PC-3 (cell line): ENCODE measurements around the gene EFCAB6. TPM values are rescaled to one million over a fixed set of nuclear protein-coding genes. Genes with fewer than 3 reads are reported as not detected.

Experiments
- ATAC-seq: fragments of 200-7000 bp; cut with Tn5 transposase; 2 replicates; pipeline ENCODE4 v1.9.1; 2020; ENCODE audit warnings: mild to moderate bottlenecking, moderate library complexity
- BruUV-seq: library from RNA; stranded (reverse); fragments of 400-500 nt; replicated peaks from 2 replicates; lab custom pipeline; 2021; lab: Mats Ljungman, UMichigan
- CTCF ChIA-PET: fragments of 300-600 bp; sonication (Branson Sonifier 250); formaldehyde crosslinking; loops from one replicate; lab custom pipeline; 2022; ENCODE audit warnings: antibody characterized with exemption; lab: Charles Lee
- POLR2A ChIA-PET: fragments of 300-600 bp; sonication (Branson Sonifier 250); formaldehyde crosslinking; loops from one replicate; lab custom pipeline; 2022; ENCODE audit warnings: antibody characterized with exemption; ENCODE audit not compliant: unreplicated experiment; lab: Charles Lee
- DNase-seq: peaks from one replicate; pipeline ENCODE4 v3.0.0-alpha.2; 2015
- H2AFZ ChIP-seq: fragments of 300-600 bp; sonication (generic); 2 replicates; pipeline ENCODE4 v1.6.0; 2016; ENCODE audit warnings: antibody characterized with exemption, low read length
- H3F3A ChIP-seq: fragments of 300-600 bp; sonication (generic); one replicate; pipeline ENCODE4 v1.6.0; 2017; ENCODE audit warnings: antibody characterized with exemption, low read length, control low read depth, mild to moderate bottlenecking; ENCODE audit not compliant: unreplicated experiment
- H3K27ac ChIP-seq: fragments of 300-600 bp; sonication (generic); 2 replicates; pipeline ENCODE4 v1.5.1; 2016; ENCODE audit warnings: mild to moderate bottlenecking, low read length
- H3K27me3 ChIP-seq: fragments of 300-600 bp; sonication (generic); 2 replicates; pipeline ENCODE4 v1.6.1; 2016; ENCODE audit warnings: low read length, mixed read lengths
- H3K36me3 ChIP-seq: fragments of 300-600 bp; sonication (generic); 2 replicates; pipeline ENCODE4 v1.6.1; 2016; ENCODE audit warnings: low read depth, mixed run types, low read length, mixed read lengths
- H3K4me1 ChIP-seq: fragments of 300-600 bp; sonication (generic); 2 replicates; pipeline ENCODE4 v1.5.1; 2016; ENCODE audit warnings: low read length; ENCODE audit not compliant: insufficient read depth
- H3K4me2 ChIP-seq: fragments of 300-600 bp; sonication (generic); 2 replicates; pipeline ENCODE4 v1.6.0; 2016; ENCODE audit warnings: low read length
- H3K4me3 ChIP-seq: fragments of 300-600 bp; sonication (generic); 2 replicates; pipeline ENCODE4 v1.5.1; 2016; ENCODE audit warnings: mild to moderate bottlenecking, low read length, mixed read lengths
- H3K79me2 ChIP-seq: fragments of 300-600 bp; sonication (generic); 2 replicates; pipeline ENCODE4 v1.6.1; 2017; ENCODE audit warnings: low read length, mixed read lengths
- H3K9ac ChIP-seq: fragments of 300-600 bp; sonication (generic); 2 replicates; pipeline ENCODE4 v1.6.0; 2016; ENCODE audit warnings: mild to moderate bottlenecking, low read length
- H3K9me2 ChIP-seq: fragments of 300-600 bp; sonication (generic); replicated peaks from 2 replicates; pipeline ENCODE4 v1.6.1; 2016; ENCODE audit warnings: mixed run types, low read length, mixed read lengths
- H3K9me3 ChIP-seq: fragments of 300-600 bp; sonication (generic); 2 replicates; pipeline ENCODE4 v1.6.1; 2016; ENCODE audit warnings: low read length, mixed read lengths
- H4K20me1 ChIP-seq: fragments of 300-600 bp; sonication (generic); 2 replicates; pipeline ENCODE4 v1.6.1; 2016; ENCODE audit warnings: low read length, mixed read lengths
- CTCF ChIP-seq: fragments of 300-600 bp; sonication (generic); conservative IDR thresholded peaks from 2 replicates; pipeline ENCODE4 v1.5.1; 2017; ENCODE audit warnings: antibody characterized with exemption, low read depth, mild to moderate bottlenecking, low read length
- EZH2 ChIP-seq: fragments of 300-600 bp; sonication (generic); IDR thresholded peaks from one replicate; pipeline ENCODE4 v1.6.1; 2017; ENCODE audit warnings: antibody characterized with exemption, mild to moderate bottlenecking, low read length; ENCODE audit not compliant: unreplicated experiment
- EZH2phosphoT487 ChIP-seq: fragments of 300-600 bp; sonication (generic); IDR thresholded peaks from 2 replicates; pipeline ENCODE4 v1.6.1; 2018; ENCODE audit warnings: mild to moderate bottlenecking, antibody characterized with exemption, low read length, borderline replicate concordance
- intact Hi-C: fragments of 100-400 bp; cut with micrococcal nuclease; formaldehyde crosslinking; loops from 2 replicates; pipeline ENCODE4 v1.9.0; 2023
- total RNA-seq: library from RNA; depleted of rRNA; stranded (reverse); fragments of >200 nt; gene quantifications from 2 replicates; pipeline ENCODE4 v1.2.3, GENCODE V29; 2014

The EFCAB6 gene
- total RNA-seq, 1 experiment from 2014 or later, result 0.07 TPM

- Histone ChIP-seq H3F3A (no peaks in the 10 kb centered on the region), H3K27me3 (peaks cover 20% of the 10 kb centered on the region), H3K9me2 (no peaks in the 10 kb centered on the region), H3K27ac (no peak overlapping the region), H4K20me1 (no peaks in the 10 kb centered on the region), H3K4me1 (no peaks in the 10 kb centered on the region), H3K36me3 (no peaks in the 10 kb centered on the region), H3K4me2 (no peak overlapping the region), H3K79me2 (no peaks in the 10 kb centered on the region), H3K9ac (no peak overlapping the region), H2AFZ (no peak overlapping the region), H3K9me3 (no peaks in the 10 kb centered on the region), H3K4me3 (no peak overlapping the region)
- BruUV-seq, result no TSS peak
- TF ChIP-seq CTCF (no peak), EZH2 (no peak), EZH2phosphoT487 (no peak)
- POLR2A ChIA-PET, result no interaction called here
- ATAC-seq, result no peak
- CTCF ChIA-PET, result no interaction called here
- intact Hi-C loops, result no loop called here
- no peak for DNase-seq
These were observed 64.2 kb downstream of the EFCAB6 start for GRCh38 chr22:43747877-43748276.

- no peaks in the 10 kb centered on the region for H3K79me2 ChIP-seq
- H3K27ac ChIP-seq, result no peak overlapping the region
- DNase-seq (no peak), ATAC-seq (no peak)
- peaks cover 20% of the 10 kb centered on the region for H3K27me3 ChIP-seq
- no peaks in the 10 kb centered on the region for H4K20me1 ChIP-seq
- H3K9me2 ChIP-seq, result no peaks in the 10 kb centered on the region
- H3K36me3 ChIP-seq, result no peaks in the 10 kb centered on the region
- no peak overlapping the region for H3K9ac ChIP-seq
- no TSS peak for BruUV-seq
- no peak overlapping the region for H3K4me3 ChIP-seq
- H3F3A ChIP-seq, result no peaks in the 10 kb centered on the region
- intact Hi-C loops, result no loop called here
- no peak overlapping the region for H2AFZ ChIP-seq
- H3K4me1 ChIP-seq, result no peaks in the 10 kb centered on the region
- H3K4me2 ChIP-seq, result no peak overlapping the region
- no peak for TF ChIP-seq EZH2phosphoT487
- no peak for TF ChIP-seq CTCF
- no peak for TF ChIP-seq EZH2
- ChIA-PET POLR2A (no interaction called here), CTCF (no interaction called here)
- H3K9me3 ChIP-seq, result no peaks in the 10 kb centered on the region
These were observed 65.0 kb downstream of the EFCAB6 start for GRCh38 chr22:43747058-43747457.

GRCh38 chr22:43745783-43746356 is 66.2 kb downstream of the EFCAB6 start:
- no peaks in the 10 kb centered on the region for H3K79me2 ChIP-seq
- H3K27ac ChIP-seq, result no peak overlapping the region
- no peak overlapping the region for H2AFZ ChIP-seq
- no peak for ATAC-seq
- POLR2A ChIA-PET, result interaction anchor here (0.5 kb wide), 1 partner anchor 160 kb away, joined by 19 read pairs; no protein-coding TSS in a partner anchor
- no peak for DNase-seq
- no peak for TF ChIP-seq EZH2phosphoT487
- no peak for TF ChIP-seq CTCF
- TF ChIP-seq EZH2, result no peak
- no peaks in the 10 kb centered on the region for H3K4me1 ChIP-seq
- intact Hi-C loops, result no loop called here
- H3K9ac ChIP-seq, result no peak overlapping the region
- BruUV-seq, result no TSS peak
- H3K9me2 ChIP-seq, result no peaks in the 10 kb centered on the region
- no peaks in the 10 kb centered on the region for H3K9me3 ChIP-seq
- no peaks in the 10 kb centered on the region for H3K36me3 ChIP-seq
- no peak overlapping the region for H3K4me2 ChIP-seq
- CTCF ChIA-PET, result no interaction called here
- H3K4me3 ChIP-seq, result no peak overlapping the region
- peaks cover 20% of the 10 kb centered on the region for H3K27me3 ChIP-seq
- no peaks in the 10 kb centered on the region for H3F3A ChIP-seq
- H4K20me1 ChIP-seq, result no peaks in the 10 kb centered on the region
